Measurements from ENCODE around the gene CHD8. TPM values are rescaled to one million over a fixed set of nuclear protein-coding genes. Genes with fewer than 3 reads are reported as not detected.

CHD8 gene
- total and polyA plus RNA-seq, 10 of the 15 experiments (the other 5 are each of a cell fraction or from before 2014, with no cell fraction given) = 20.2 to 79.5 (median 35.5) TPM

GRCh38 chr14:21414137-21414631 is 41.7 kb downstream of the CHD8 start (continued):
- TF ChIP-seq ATF3 (IDR thresholded peaks at IDR 0.05; ENCODE audit: borderline replicate concordance, extremely low read depth, low read depth, low read length) (no peak), BMI1 (IDR thresholded peaks at IDR 0.05; ENCODE audit: borderline replicate concordance) (no peak; the same call in 1 of the 2 replicates), IRF3 (IDR thresholded peaks at IDR 0.05) (no peak), PML (IDR thresholded peaks at IDR 0.05; ENCODE audit: low read length) (no peak), RELA (IDR thresholded peaks at IDR 0.05; ENCODE audit: borderline replicate concordance, partially characterized antibody) (no peak), GABPA (IDR thresholded peaks at IDR 0.05; ENCODE audit: low read depth) (no peak), HDAC6 (IDR thresholded peaks at IDR 0.05; ENCODE audit: unreplicated experiment) (no peak), BHLHE40 (IDR thresholded peaks at IDR 0.05; ENCODE audit: borderline replicate concordance in 1 of 2, low read depth in 2 of 2, low read length in 1 of 2) (no peak), CEBPB (IDR thresholded peaks at IDR 0.05; ENCODE audit: borderline replicate concordance in 1 of 2, low read depth in 2 of 2, low read length in 2 of 2) (no peak), WRNIP1 (IDR thresholded peaks at IDR 0.05; ENCODE audit: borderline replicate concordance, low read depth, low read length) (no peak), TAF1 (IDR thresholded peaks at IDR 0.05; ENCODE audit: borderline replicate concordance, low read depth, low read length) (no peak), HCFC1 (IDR thresholded peaks at IDR 0.05; ENCODE audit: low read length) (no peak), POU2F2 (IDR thresholded peaks at IDR 0.05; ENCODE audit: borderline replicate concordance, low read depth, low read length) (no peak), REST (IDR thresholded peaks at IDR 0.05; ENCODE audit: low read depth, low read length) (no peak), CBX3 (IDR thresholded peaks at IDR 0.05; ENCODE audit: borderline replicate concordance, low read depth) (no peak), NFYB (IDR thresholded peaks at IDR 0.05; ENCODE audit: insufficient read depth, low read depth, low read length) (no peak), PKNOX1 (IDR thresholded peaks at IDR 0.05) (peak; percentile 60), POLR2A (IDR thresholded peaks at IDR 0.05; ENCODE audit: low read depth, low read length) (no peak), ASH2L (IDR thresholded peaks at IDR 0.05; ENCODE audit: borderline replicate concordance, low read depth) (no peak), SUPT20H (IDR thresholded peaks at IDR 0.05; ENCODE audit: borderline replicate concordance, control insufficient read depth, low read depth, low read length) (no peak), NRF1 (conservative IDR thresholded peaks at IDR 0.05; ENCODE audit: low read depth, low read length) (no peak), ATF2 (IDR thresholded peaks at IDR 0.05; ENCODE audit: low read length) (peak; percentile 37; the same call in 1 of the 2 replicates), FOXK2 (IDR thresholded peaks at IDR 0.05) (no peak), TCF7 (IDR thresholded peaks at IDR 0.05; ENCODE audit: borderline replicate concordance) (no peak)

Measured in GM12878 (cell line).